Fibroblast of the conjunctiva (primary cell): Measurements from ENCODE around the gene PKDCC.

ENCODE experiments used
- DNase-seq: peaks from one replicate; pipeline ENCODE4 v3.0.0-alpha.2; 2010; ENCODE audit warnings: low read depth

The PKDCC gene

GRCh38 chr2:42107249-42108042 is 59.6 kb downstream of the PKDCC start:
- DNase-seq: no peak
